ENCODE data around the gene ALPP. TPM values are rescaled to one million over a fixed set of nuclear protein-coding genes. Genes with fewer than 3 reads are reported as not detected.

Gene ALPP
- total RNA-seq, 1 donor from 2014 or later: not detected

DNA sequence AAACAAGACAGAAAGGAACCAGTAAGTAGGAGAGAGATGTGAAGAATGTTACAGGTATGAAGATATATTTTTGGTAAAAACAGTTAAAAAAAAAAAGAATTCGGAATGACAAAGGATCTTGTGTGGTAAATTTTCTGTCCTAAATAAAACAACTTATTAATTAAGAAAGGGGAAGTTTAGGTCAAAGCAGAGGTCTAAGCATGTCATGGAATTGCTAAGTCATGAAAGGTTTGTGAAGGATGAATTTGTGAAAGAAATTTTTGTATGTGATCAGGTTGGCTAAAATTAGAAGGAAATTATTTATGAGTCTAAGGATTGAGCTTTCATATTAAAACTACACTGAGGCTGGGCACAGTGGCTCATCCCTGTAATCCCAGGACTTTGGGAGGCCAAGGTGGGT, 17.0 kb downstream of the ALPP start:
- H3K4me3 Mint-ChIP-seq (ENCODE audit: unreplicated experiment): no peak overlapping the region
- no peak overlapping the region for H3K27ac Mint-ChIP-seq (ENCODE audit: unreplicated experiment)

DNA sequence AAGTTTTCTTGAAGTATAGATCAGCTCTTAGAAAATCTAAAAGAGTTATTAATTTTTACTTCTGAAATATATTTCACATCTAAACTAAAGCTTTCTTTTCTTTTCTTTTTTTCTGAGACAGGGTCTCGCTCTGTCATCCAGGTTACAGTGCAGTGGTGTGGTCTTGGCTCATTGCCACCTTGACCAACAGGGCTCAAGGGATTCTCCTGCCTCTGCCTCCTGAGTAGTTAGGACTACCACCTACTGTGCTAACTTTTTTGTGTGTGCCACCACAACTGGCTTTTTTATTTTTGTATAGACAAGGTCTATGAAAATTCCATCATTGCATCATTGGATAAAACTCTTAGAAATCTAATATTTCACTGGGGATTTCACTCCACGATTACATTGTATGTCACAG, 18.1 kb downstream of the ALPP start:
- H3K4me3 Mint-ChIP-seq (ENCODE audit: unreplicated experiment): no peak overlapping the region
- H3K4me1 Mint-ChIP-seq (ENCODE audit: unreplicated experiment): peaks cover 7% of the 10 kb centered on the region

More for the DNA sequence above, 17.0 kb downstream of the ALPP start:
- no peak for DNase-seq (ENCODE audit: low spot score)
- peaks cover 2% of the 10 kb centered on the region for H3K27me3 Mint-ChIP-seq (ENCODE audit: unreplicated experiment)
- peaks cover 4% of the 10 kb centered on the region for H3K4me1 Mint-ChIP-seq (ENCODE audit: unreplicated experiment)
- H3K36me3 Mint-ChIP-seq (ENCODE audit: low read depth, unreplicated experiment): no peaks in the 10 kb centered on the region
- no peaks in the 10 kb centered on the region for H3K9me3 Mint-ChIP-seq (ENCODE audit: unreplicated experiment)
- TF ChIP-seq, protein P1, sequence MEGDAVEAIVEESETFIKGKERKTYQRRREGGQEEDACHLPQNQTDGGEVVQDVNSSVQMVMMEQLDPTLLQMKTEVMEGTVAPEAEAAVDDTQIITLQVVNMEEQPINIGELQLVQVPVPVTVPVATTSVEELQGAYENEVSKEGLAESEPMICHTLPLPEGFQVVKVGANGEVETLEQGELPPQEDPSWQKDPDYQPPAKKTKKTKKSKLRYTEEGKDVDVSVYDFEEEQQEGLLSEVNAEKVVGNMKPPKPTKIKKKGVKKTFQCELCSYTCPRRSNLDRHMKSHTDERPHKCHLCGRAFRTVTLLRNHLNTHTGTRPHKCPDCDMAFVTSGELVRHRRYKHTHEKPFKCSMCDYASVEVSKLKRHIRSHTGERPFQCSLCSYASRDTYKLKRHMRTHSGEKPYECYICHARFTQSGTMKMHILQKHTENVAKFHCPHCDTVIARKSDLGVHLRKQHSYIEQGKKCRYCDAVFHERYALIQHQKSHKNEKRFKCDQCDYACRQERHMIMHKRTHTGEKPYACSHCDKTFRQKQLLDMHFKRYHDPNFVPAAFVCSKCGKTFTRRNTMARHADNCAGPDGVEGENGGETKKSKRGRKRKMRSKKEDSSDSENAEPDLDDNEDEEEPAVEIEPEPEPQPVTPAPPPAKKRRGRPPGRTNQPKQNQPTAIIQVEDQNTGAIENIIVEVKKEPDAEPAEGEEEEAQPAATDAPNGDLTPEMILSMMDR (IDR thresholded peaks at IDR 0.05; ENCODE audit: unreplicated experiment): no peak

GRCh38 chr2:232398293-232399034, 19.9 kb downstream of the ALPP start:
- H3K4me3 Mint-ChIP-seq (ENCODE audit: unreplicated experiment): no peak overlapping the region
- H3K4me1 Mint-ChIP-seq (ENCODE audit: unreplicated experiment): peaks cover 7% of the 10 kb centered on the region
- DNase-seq (ENCODE audit: low spot score): no peak
- peaks cover 3% of the 10 kb centered on the region for H3K27me3 Mint-ChIP-seq (ENCODE audit: unreplicated experiment)
- no peak overlapping the region for H3K27ac Mint-ChIP-seq (ENCODE audit: unreplicated experiment)
- H3K9me3 Mint-ChIP-seq (ENCODE audit: unreplicated experiment): no peaks in the 10 kb centered on the region
- TF ChIP-seq, protein P1 (IDR thresholded peaks at IDR 0.05; ENCODE audit: unreplicated experiment): no peak
- no peaks in the 10 kb centered on the region for H3K36me3 Mint-ChIP-seq (ENCODE audit: low read depth, unreplicated experiment)

More for the DNA sequence above, 18.1 kb downstream of the ALPP start:
- TF ChIP-seq, protein P1 (IDR thresholded peaks at IDR 0.05; ENCODE audit: unreplicated experiment): no peak
- Mint-ChIP-seq H3K9me3 (ENCODE audit: unreplicated experiment) (no peaks in the 10 kb centered on the region), H3K36me3 (ENCODE audit: low read depth, unreplicated experiment) (no peaks in the 10 kb centered on the region), H3K27me3 (ENCODE audit: unreplicated experiment) (peaks cover 3% of the 10 kb centered on the region), H3K27ac (ENCODE audit: unreplicated experiment) (no peak overlapping the region)
- DNase-seq (ENCODE audit: low spot score): no peak

DNA sequence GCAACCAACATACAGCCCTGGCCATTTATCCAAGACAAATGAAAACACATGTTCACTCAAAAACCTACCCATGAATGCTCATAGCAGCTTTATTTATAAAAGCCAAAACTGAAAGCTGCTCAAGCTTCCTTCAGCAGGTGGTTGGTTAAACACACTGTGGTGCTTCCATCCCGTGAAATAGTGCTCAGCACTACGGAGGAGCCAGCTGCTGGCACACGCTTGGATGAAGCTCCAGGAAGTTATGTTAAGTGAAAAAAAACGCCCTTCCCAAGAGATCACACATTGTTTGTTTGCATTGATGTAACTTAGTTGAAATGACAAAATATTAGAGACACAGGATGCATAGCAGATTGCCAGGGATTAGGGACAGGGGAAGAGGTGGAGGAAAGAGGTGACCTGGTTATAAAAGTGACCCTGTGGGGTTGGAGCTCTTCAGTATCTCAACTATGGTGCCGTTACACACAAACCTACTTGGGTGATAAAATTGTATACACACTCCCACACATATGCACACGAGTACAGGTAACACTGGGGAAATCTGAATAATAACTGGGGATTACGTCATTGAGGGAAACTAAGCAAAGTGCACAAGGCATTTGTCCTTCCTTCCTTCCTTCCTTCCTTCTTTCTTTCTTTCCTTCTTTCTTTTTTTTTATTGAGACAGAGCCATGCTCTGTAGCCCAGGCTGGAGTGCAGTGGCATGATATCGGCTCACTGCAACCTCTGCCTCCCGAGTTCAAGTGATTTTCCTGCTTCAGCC, 21.9 kb downstream of the ALPP start:
- no peaks in the 10 kb centered on the region for H3K9me3 Mint-ChIP-seq (ENCODE audit: unreplicated experiment)
- TF ChIP-seq, protein P1 (IDR thresholded peaks at IDR 0.05; ENCODE audit: unreplicated experiment): no peak
- peaks cover 3% of the 10 kb centered on the region for H3K27me3 Mint-ChIP-seq (ENCODE audit: unreplicated experiment)
- H3K4me3 Mint-ChIP-seq (ENCODE audit: unreplicated experiment): no peak overlapping the region
- no peak overlapping the region for H3K27ac Mint-ChIP-seq (ENCODE audit: unreplicated experiment)
- peaks cover 12% of the 10 kb centered on the region for H3K4me1 Mint-ChIP-seq (ENCODE audit: unreplicated experiment)
- no peaks in the 10 kb centered on the region for H3K36me3 Mint-ChIP-seq (ENCODE audit: low read depth, unreplicated experiment)
- DNase-seq (ENCODE audit: low spot score): no peak

- H3K36me3 Mint-ChIP-seq (ENCODE audit: low read depth, unreplicated experiment): no peaks in the 10 kb centered on the region
- no peak for DNase-seq (ENCODE audit: low spot score)
- H3K27me3 Mint-ChIP-seq (ENCODE audit: unreplicated experiment): peaks cover 3% of the 10 kb centered on the region
- H3K9me3 Mint-ChIP-seq (ENCODE audit: unreplicated experiment): no peaks in the 10 kb centered on the region
- no peak overlapping the region for H3K4me3 Mint-ChIP-seq (ENCODE audit: unreplicated experiment)
- TF ChIP-seq, protein P1 (IDR thresholded peaks at IDR 0.05; ENCODE audit: unreplicated experiment): no peak
- H3K27ac Mint-ChIP-seq (ENCODE audit: unreplicated experiment): no peak overlapping the region
- H3K4me1 Mint-ChIP-seq (ENCODE audit: unreplicated experiment): peaks cover 12% of the 10 kb centered on the region
Observed at GRCh38 chr2:232402518-232402917, 24.0 kb downstream of the ALPP start.
